Upper lobe of left lung (tissue), 6 donors: ENCODE measurements around the gene TREH. TPM values are rescaled to one million over a fixed set of nuclear protein-coding genes. Genes with fewer than 3 reads are reported as not detected.
A peak's percentile ranks its signal among the peaks of the same experiment; 100 is the strongest.

Source experiments
- ATAC-seq, 2 donors: fragments of 200-7000 bp; cut with Tn5 transposase; one replicate each; pipeline ENCODE4 v1.9.1; 2022; ENCODE audit warnings: mild to moderate bottlenecking in 2 of 2, moderate library complexity in 2 of 2; ENCODE audit not compliant: low FRiP score in 2 of 2
- DNase-seq, 2 donors: peaks; one replicate each; pipeline ENCODE4 v3.0.0-alpha.2; 2019 to 2020
- H3K27ac ChIP-seq, 4 donors: fragments of 200-600 bp; sonication (generic); one replicate each; pipeline ENCODE4 v1.5.1; 2016 to 2019
- H3K27me3 ChIP-seq, 4 donors: fragments of 200-600 bp; sonication (generic); one replicate each; pipeline ENCODE4 v1.5.1; 2017 to 2019
- H3K36me3 ChIP-seq, 4 donors: fragments of 200-600 bp; sonication (generic); one replicate each; pipeline ENCODE4 v1.5.1; 2016 to 2019
- H3K4me1 ChIP-seq, 4 donors: fragments of 200-600 bp; sonication (generic); one replicate each; pipeline ENCODE4 v1.5.1; 2018 to 2019
- H3K4me3 ChIP-seq, 4 donors: fragments of 200-600 bp; sonication (generic); one replicate each; pipeline ENCODE4 v1.5.1; 2017 to 2019; ENCODE audit warnings: mild to moderate bottlenecking in 2 of 4, moderate library complexity in 1 of 4
- H3K9me3 ChIP-seq, 4 donors: fragments of 200-600 bp; sonication (generic); one replicate each; pipeline ENCODE4 v1.5.1; 2018 to 2019
- CTCF ChIP-seq, 6 experiments: fragments of 450-650 bp in 4 of 6; fragments of 200-600 bp in 2 of 6; sonication (generic) in 2 of 6; IDR thresholded peaks; one replicate each; pipeline ENCODE4 v1.5.1; 2016 to 2019; ENCODE audit warnings: antibody characterized with exemption in 6 of 6
- EP300 ChIP-seq, 4 donors: sonication (generic); formaldehyde crosslinking; IDR thresholded peaks; one replicate each; pipeline ENCODE4 v1.5.1; 2017; ENCODE audit warnings: antibody characterized with exemption in 4 of 4, control low read depth in 2 of 4
- POLR2A ChIP-seq, 4 donors: fragments of 450-650 bp; IDR thresholded peaks; one replicate each; pipeline ENCODE4 v1.5.1; 2016 to 2017; ENCODE audit warnings: antibody characterized with exemption in 4 of 4, mild to moderate bottlenecking in 2 of 4
- POLR2AphosphoS5 ChIP-seq, 2 donors: sonication (generic); formaldehyde crosslinking; IDR thresholded peaks; one replicate each; pipeline ENCODE4 v1.5.1; 2017; ENCODE audit warnings: antibody characterized with exemption in 2 of 2
- WGBS, 2 donors: methylation state at CpG; one replicate each; pipeline ENCODE4 v1.1.5; 2017 to 2018; 5-methylcytosine and 5-hydroxymethylcytosine counted together
- total RNA-seq, 6 donors: library from RNA; depleted of rRNA in 4 of 6; stranded (reverse); fragments of >200 nt in 4 of 6; gene quantifications; one replicate each; pipeline versions ENCODE4 v1.1.0 to v1.2.1, GENCODE V29; 2016 to 2021
- donor health status: DM: no; HTN: no; CAD: no; lungs with moderate emphysema.
- donor health status: DM: no; HTN: yes; CAD: no; lungs with severe emphysema.

TREH gene
- total RNA-seq, 6 donors from 2014 or later = 0.17 to 1.0 (median 0.89) TPM; not detected in 3

GRCh38 chr11:118638726-118639125 is 40.7 kb downstream of the TREH start:
- no peaks in the 10 kb centered on the region for H3K9me3 ChIP-seq
- H3K4me3 ChIP-seq = no peak overlapping the region
- H3K27me3 ChIP-seq = no peaks in the 10 kb centered on the region
- ATAC-seq (no peak), DNase-seq (no peak)
- peaks cover 0 to 95% (median 50%) of the 10 kb centered on the region in 4 donors for H3K36me3 ChIP-seq
- peaks cover 11 to 16% (median 15%) of the 10 kb centered on the region in 4 donors for H3K4me1 ChIP-seq
- WGBS, 2 donors = 98 to 100% methylated on average over 3 to 6 of the region's 6 CpGs
- TF ChIP-seq POLR2A (IDR thresholded peaks at IDR 0.05) (no peak), POLR2AphosphoS5 (IDR thresholded peaks at IDR 0.05) (no peak), CTCF (IDR thresholded peaks at IDR 0.05) (no peak), EP300 (IDR thresholded peaks at IDR 0.05) (no peak)
- peak overlapping the region in 1 of 4 donors; percentile 9 for H3K27ac ChIP-seq

- no peak for TF ChIP-seq EP300 (IDR thresholded peaks at IDR 0.05)
- no peak for TF ChIP-seq CTCF (IDR thresholded peaks at IDR 0.05)
- TF ChIP-seq POLR2A (IDR thresholded peaks at IDR 0.05) = no peak
- no peak for TF ChIP-seq POLR2AphosphoS5 (IDR thresholded peaks at IDR 0.05)
- Histone ChIP-seq H3K4me3 (no peak overlapping the region), H3K27ac (peak overlapping the region in 1 of 4 donors; percentile 7), H3K9me3 (no peaks in the 10 kb centered on the region), H3K27me3 (no peaks in the 10 kb centered on the region), H3K4me1 (peaks cover 15 to 32% (median 22%) of the 10 kb centered on the region in 4 donors), H3K36me3 (peaks cover 0 to 92% (median 40%) of the 10 kb centered on the region in 4 donors)
- 74 to 78% methylated on average over 8 of the region's 8 CpGs for WGBS, 2 donors
- ATAC-seq (no peak), DNase-seq (no peak)
These were observed 42.7 kb downstream of the TREH start for GRCh38 chr11:118636569-118637290.

- ATAC-seq = no peak
These were observed 43.8 kb downstream of the TREH start for GRCh38 chr11:118635642-118636041.

DNA sequence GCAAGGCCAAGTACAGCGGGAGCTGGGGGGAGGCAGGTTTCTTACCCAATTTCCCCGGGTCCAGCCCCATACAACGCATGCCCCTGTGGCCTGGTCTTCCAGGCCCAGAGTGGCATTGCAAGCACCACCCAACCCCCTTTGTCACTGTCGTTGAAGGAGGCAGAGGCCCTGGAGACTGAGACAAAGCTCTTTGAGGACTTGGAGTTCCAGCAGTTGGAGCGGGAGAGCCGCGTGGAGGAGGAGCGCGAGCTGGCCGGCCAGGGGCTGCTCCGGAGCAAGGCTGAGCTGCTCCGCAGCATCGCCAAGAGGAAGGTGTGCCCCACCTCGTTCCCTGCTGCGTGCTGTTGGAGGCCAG is 44.2 kb downstream of the TREH start:
- TF ChIP-seq POLR2A (IDR thresholded peaks at IDR 0.05) (no peak), POLR2AphosphoS5 (IDR thresholded peaks at IDR 0.05) (no peak), EP300 (IDR thresholded peaks at IDR 0.05) (no peak), CTCF (IDR thresholded peaks at IDR 0.05) (no peak)
- peaks cover 0 to 90% (median 40%) of the 10 kb centered on the region in 4 donors for H3K36me3 ChIP-seq
- peak; percentile 56 to 83 for DNase-seq
- H3K9me3 ChIP-seq = no peaks in the 10 kb centered on the region
- no peaks in the 10 kb centered on the region for H3K27me3 ChIP-seq
- peak in 1 of 2 donors; percentile 11 for ATAC-seq
- peak overlapping the region in 3 of 4 donors; percentile 19 to 46 (median 34) for H3K4me3 ChIP-seq
- H3K27ac ChIP-seq = peak overlapping the region; percentile 46 to 76 (median 69)
- WGBS, 2 donors = 50 to 58% methylated on average over 11 to 15 of the region's 15 CpGs
- peaks cover 24 to 44% (median 34%) of the 10 kb centered on the region in 4 donors for H3K4me1 ChIP-seq

More at GRCh38 chr11:118635642-118636041, 43.8 kb downstream of the TREH start:
- Histone ChIP-seq H3K4me3 (peak overlapping the region in 1 of 4 donors; percentile 46), H3K27me3 (no peaks in the 10 kb centered on the region), H3K27ac (peak overlapping the region in 3 of 4 donors; percentile 65 to 76 (median 73)), H3K36me3 (peaks cover 0 to 91% (median 41%) of the 10 kb centered on the region in 4 donors), H3K4me1 (peaks cover 19 to 39% (median 30%) of the 10 kb centered on the region in 4 donors), H3K9me3 (no peaks in the 10 kb centered on the region)
- DNase-seq = no peak
- 65 to 70% methylated on average over 2 of the region's 2 CpGs for WGBS, 2 donors
- no peak for TF ChIP-seq POLR2A (IDR thresholded peaks at IDR 0.05)
- TF ChIP-seq CTCF (IDR thresholded peaks at IDR 0.05) = no peak
- TF ChIP-seq EP300 (IDR thresholded peaks at IDR 0.05) = no peak
- no peak for TF ChIP-seq POLR2AphosphoS5 (IDR thresholded peaks at IDR 0.05)
